Mucosa of rectum (tissue), 2 donors: ENCODE results near the gene ARHGAP10.

Experiments used
- H3K27ac ChIP-seq, 2 donors: one replicate each; pipeline ENCODE4 v1.7.0; 2013; ENCODE audit warnings: inconsistent platforms in 2 of 2, low read depth in 2 of 2, low read length in 2 of 2
- H3K27me3 ChIP-seq, 2 donors: one replicate each; pipeline ENCODE4 v1.7.0; 2013; ENCODE audit warnings: low read length in 2 of 2; ENCODE audit not compliant: control insufficient read depth in 2 of 2, insufficient read depth in 2 of 2
- H3K36me3 ChIP-seq, 2 donors: one replicate each; pipeline ENCODE4 v1.7.0; 2013; ENCODE audit warnings: low read length in 2 of 2; ENCODE audit not compliant: control insufficient read depth in 2 of 2, insufficient read depth in 2 of 2
- H3K4me1 ChIP-seq, 2 donors: one replicate each; pipeline ENCODE4 v1.7.0; 2013; ENCODE audit warnings: low read length in 2 of 2, mild to moderate bottlenecking in 1 of 2; ENCODE audit not compliant: control insufficient read depth in 2 of 2, insufficient read depth in 2 of 2
- H3K4me3 ChIP-seq, 2 donors: one replicate each; pipeline ENCODE4 v1.7.0; 2013; ENCODE audit warnings: low read length in 2 of 2
- H3K9ac ChIP-seq, 2 donors: one replicate each; pipeline ENCODE4 v1.7.0; 2013; ENCODE audit warnings: low read length in 2 of 2, low read depth in 1 of 2, mild to moderate bottlenecking in 1 of 2
- H3K9me3 ChIP-seq, 2 donors: one replicate each; pipeline ENCODE4 v1.7.0; 2013; ENCODE audit warnings: low read length in 2 of 2; ENCODE audit not compliant: control insufficient read depth in 2 of 2
- donor health status: healthy.
- donor health status: Normal muscosa, but diverticular disease.

Gene ARHGAP10

GRCh38 chr4:147933316-147933715 is 201.4 kb downstream of the ARHGAP10 start:
- no peaks in the 10 kb centered on the region for H3K27me3 ChIP-seq

GRCh38 chr4:147933779-147934178 is 201.9 kb downstream of the ARHGAP10 start:
- Histone ChIP-seq H3K27ac (no peak overlapping the region), H3K36me3 (no peaks in the 10 kb centered on the region), H3K4me3 (no peak overlapping the region), H3K9ac (no peak overlapping the region), H3K27me3 (no peaks in the 10 kb centered on the region), H3K9me3 (no peaks in the 10 kb centered on the region), H3K4me1 (no peaks in the 10 kb centered on the region)

More at GRCh38 chr4:147933316-147933715, 201.4 kb downstream of the ARHGAP10 start:
- H3K36me3 ChIP-seq: no peaks in the 10 kb centered on the region
- no peaks in the 10 kb centered on the region for H3K4me1 ChIP-seq
- no peak overlapping the region for H3K4me3 ChIP-seq
- no peaks in the 10 kb centered on the region for H3K9me3 ChIP-seq
- H3K27ac ChIP-seq: no peak overlapping the region
- H3K9ac ChIP-seq: no peak overlapping the region

- H3K9ac ChIP-seq: no peak overlapping the region
- no peaks in the 10 kb centered on the region for H3K27me3 ChIP-seq
- no peaks in the 10 kb centered on the region for H3K36me3 ChIP-seq
- H3K4me1 ChIP-seq: no peaks in the 10 kb centered on the region
- H3K9me3 ChIP-seq: no peaks in the 10 kb centered on the region
- H3K4me3 ChIP-seq: no peak overlapping the region
- no peak overlapping the region for H3K27ac ChIP-seq
Measured at GRCh38 chr4:147938496-147938895, 206.6 kb downstream of the ARHGAP10 start.

GRCh38 chr4:147940171-147940570 is 208.3 kb downstream of the ARHGAP10 start:
- H3K4me3 ChIP-seq: no peak overlapping the region
- H3K9me3 ChIP-seq: no peaks in the 10 kb centered on the region
- no peaks in the 10 kb centered on the region for H3K36me3 ChIP-seq
- H3K9ac ChIP-seq: no peak overlapping the region
- no peaks in the 10 kb centered on the region for H3K27me3 ChIP-seq
- no peaks in the 10 kb centered on the region for H3K4me1 ChIP-seq
- H3K27ac ChIP-seq: no peak overlapping the region

- H3K9me3 ChIP-seq: no peaks in the 10 kb centered on the region
- no peaks in the 10 kb centered on the region for H3K27me3 ChIP-seq
- H3K27ac ChIP-seq: no peak overlapping the region
- no peaks in the 10 kb centered on the region for H3K36me3 ChIP-seq
- no peaks in the 10 kb centered on the region for H3K4me1 ChIP-seq
- no peak overlapping the region for H3K9ac ChIP-seq
- H3K4me3 ChIP-seq: no peak overlapping the region
Measured at GRCh38 chr4:147941373-147941772, 209.5 kb downstream of the ARHGAP10 start.

GRCh38 chr4:147942729-147943128 is 210.8 kb downstream of the ARHGAP10 start:
- Histone ChIP-seq H3K27ac (peak overlapping the region in 1 of 2 donors; percentile 1), H3K27me3 (no peaks in the 10 kb centered on the region), H3K9me3 (no peaks in the 10 kb centered on the region), H3K36me3 (no peaks in the 10 kb centered on the region), H3K4me3 (no peak overlapping the region), H3K9ac (no peak overlapping the region), H3K4me1 (no peaks in the 10 kb centered on the region)

GRCh38 chr4:147943159-147943638 is 211.3 kb downstream of the ARHGAP10 start:
- H3K4me1 ChIP-seq: no peaks in the 10 kb centered on the region
- H3K4me3 ChIP-seq: no peak overlapping the region
- H3K27ac ChIP-seq: peak overlapping the region in 1 of 2 donors; percentile 1
- H3K36me3 ChIP-seq: no peaks in the 10 kb centered on the region
- H3K9me3 ChIP-seq: no peaks in the 10 kb centered on the region
- H3K27me3 ChIP-seq: no peaks in the 10 kb centered on the region
- H3K9ac ChIP-seq: no peak overlapping the region

- H3K27me3 ChIP-seq: no peaks in the 10 kb centered on the region
- no peaks in the 10 kb centered on the region for H3K9me3 ChIP-seq
- no peaks in the 10 kb centered on the region for H3K36me3 ChIP-seq
- no peaks in the 10 kb centered on the region for H3K4me1 ChIP-seq
- H3K27ac ChIP-seq: no peak overlapping the region
- H3K4me3 ChIP-seq: no peak overlapping the region
- H3K9ac ChIP-seq: no peak overlapping the region
Measured at GRCh38 chr4:147944249-147944648, 212.4 kb downstream of the ARHGAP10 start.

- Histone ChIP-seq H3K9me3 (no peaks in the 10 kb centered on the region), H3K36me3 (no peaks in the 10 kb centered on the region), H3K9ac (no peak overlapping the region), H3K4me3 (no peak overlapping the region), H3K27ac (no peak overlapping the region), H3K27me3 (no peaks in the 10 kb centered on the region), H3K4me1 (no peaks in the 10 kb centered on the region)
Measured at GRCh38 chr4:147944670-147945260, 212.9 kb downstream of the ARHGAP10 start.

- no peaks in the 10 kb centered on the region for H3K36me3 ChIP-seq
Measured at GRCh38 chr4:147948336-147948735, 216.4 kb downstream of the ARHGAP10 start.

More at GRCh38 chr4:147948336-147948735, 216.4 kb downstream of the ARHGAP10 start:
- Histone ChIP-seq H3K9me3 (no peaks in the 10 kb centered on the region), H3K4me1 (no peaks in the 10 kb centered on the region), H3K9ac (no peak overlapping the region), H3K27me3 (no peaks in the 10 kb centered on the region), H3K4me3 (no peak overlapping the region), H3K27ac (no peak overlapping the region)
